A375 (cell line): ENCODE data around the gene BRCA1. TPM values are rescaled to one million over a fixed set of nuclear protein-coding genes. Genes with fewer than 3 reads are reported as not detected.

ENCODE experiments used
- small RNA-seq: library from RNA; depleted of rRNA; stranded (forward); fragments of <200 nt; gene quantifications from one replicate; pipeline ENCODE3, GENCODE V24; 2014
- total RNA-seq: library from RNA; depleted of rRNA; stranded (reverse); fragments of >200 nt; shearing (Covaris generic); gene quantifications from 2 replicates; pipeline ENCODE4 v1.2.3, GENCODE V29; 2014; rRNA removed

The BRCA1 gene
- 57.7 and 57.8 TPM in 2 replicates for total RNA-seq

GRCh38 chr17:43125133-43125966 is at the start of gene BRCA1:
Gene BRCA1 (minus strand): TSS chr17:43125364. CDS start chr17:43124096, 1,268 bp downstream.

GRCh38 chr17:43170766-43171585 is 45.8 kb upstream of the BRCA1 start, which contains the start of gene NBR1:
Gene NBR1 (plus strand): TSS chr17:43171214. CDS start chr17:43175800, 4,586 bp downstream.

GRCh38 chr17:43024407-43025289 is 100.5 kb downstream of the BRCA1 start, which contains the start of gene RND2:
Gene RND2 (plus strand): TSS chr17:43025231. CDS start chr17:43025348, 117 bp downstream.

GRCh38 chr17:43021741-43022512 is 103.2 kb downstream of the BRCA1 start, which contains the start of gene VAT1:
Gene VAT1 (minus strand): TSS chr17:43022385. CDS start chr17:43022322, 63 bp downstream.

GRCh38 chr17:43006639-43007551 is 118.3 kb downstream of the BRCA1 start, which contains the start of gene IFI35:
Gene IFI35 (plus strand): TSS chr17:43006784. CDS start chr17:43006948, 164 bp downstream.

GRCh38 chr17:42997984-42998938 is 126.9 kb downstream of the BRCA1 start, which contains the start of gene RPL27:
Gene RPL27 (plus strand): TSS chr17:42998419. CDS start chr17:42998751, 332 bp downstream.

Small RNA genes lying within 50 kb of the gene (small RNA-seq; reads per million reads assigned to genes)
- gene AC060780.2, result not detected
- not detected for gene AC060780.3
- gene AC135721.1, result not detected

Other genes starting within 250 kb of the BRCA1 start
- gene G6PC1, start 224.6 kb downstream of the BRCA1 start, total RNA-seq, result not detected in 2 replicates
- gene AARSD1, start 160.9 kb downstream of the BRCA1 start, total RNA-seq, result 47.4 and 55.4 TPM in 2 replicates
- gene PTGES3L, start 145.3 kb downstream of the BRCA1 start, total RNA-seq, result 0.30 and 0.69 TPM in 2 replicates
- gene RUNDC1, start 144.8 kb downstream of the BRCA1 start, total RNA-seq, result 13.0 and 14.3 TPM in 2 replicates
- 1,972 and 1,977 TPM in 2 replicates for gene RPL27, start 126.9 kb downstream of the BRCA1 start, total RNA-seq
- gene IFI35, start 118.6 kb downstream of the BRCA1 start, total RNA-seq, result 59.1 and 62.8 TPM in 2 replicates
- 93.3 and 111 TPM in 2 replicates for gene VAT1, start 103.0 kb downstream of the BRCA1 start, total RNA-seq
- 0.21 TPM in 1 of 2 replicates, not detected in the other for gene RND2, start 100.1 kb downstream of the BRCA1 start, total RNA-seq
- 82.3 and 83.6 TPM in 2 replicates for gene NBR1, start 45.9 kb upstream of the BRCA1 start, total RNA-seq
- 2.0 and 2.3 TPM in 2 replicates for gene TMEM106A, start 86.5 kb upstream of the BRCA1 start, total RNA-seq
- 0.23 TPM in 1 of 2 replicates, not detected in the other for gene CCDC200, start 103.3 kb upstream of the BRCA1 start, total RNA-seq
- gene RNU2-1, start 108.6 kb upstream of the BRCA1 start, total RNA-seq, result not detected in 2 replicates